HG03565 (cell line): ENCODE results near the gene PRSS33.

Experiments
- ATAC-seq: cut with Tn5 transposase; IDR thresholded peaks from one replicate; pipeline ENCODE4 v1.9.1; 2021; ENCODE audit warnings: mild to moderate bottlenecking, moderate library complexity; ENCODE audit not compliant: unreplicated experiment

Gene PRSS33

GRCh38 chr16:2765462-2766404, 21.6 kb downstream of the PRSS33 start:
- ATAC-seq, result no peak

DNA sequence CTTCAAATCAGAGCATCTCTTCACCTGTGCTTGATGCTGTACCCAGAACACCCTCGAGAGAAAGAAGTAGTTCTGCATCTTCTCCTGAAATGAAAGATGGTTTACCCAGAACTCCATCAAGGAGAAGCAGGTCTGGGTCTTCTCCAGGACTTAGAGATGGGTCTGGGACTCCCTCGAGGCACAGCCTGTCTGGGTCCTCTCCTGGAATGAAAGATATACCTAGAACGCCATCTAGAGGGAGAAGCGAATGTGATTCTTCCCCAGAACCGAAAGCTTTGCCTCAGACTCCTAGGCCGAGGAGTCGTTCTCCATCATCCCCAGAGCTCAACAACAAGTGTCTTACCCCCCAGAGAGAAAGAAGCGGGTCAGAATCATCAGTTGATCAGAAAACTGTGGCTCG, 22.6 kb downstream of the PRSS33 start:
- no peak for ATAC-seq

DNA sequence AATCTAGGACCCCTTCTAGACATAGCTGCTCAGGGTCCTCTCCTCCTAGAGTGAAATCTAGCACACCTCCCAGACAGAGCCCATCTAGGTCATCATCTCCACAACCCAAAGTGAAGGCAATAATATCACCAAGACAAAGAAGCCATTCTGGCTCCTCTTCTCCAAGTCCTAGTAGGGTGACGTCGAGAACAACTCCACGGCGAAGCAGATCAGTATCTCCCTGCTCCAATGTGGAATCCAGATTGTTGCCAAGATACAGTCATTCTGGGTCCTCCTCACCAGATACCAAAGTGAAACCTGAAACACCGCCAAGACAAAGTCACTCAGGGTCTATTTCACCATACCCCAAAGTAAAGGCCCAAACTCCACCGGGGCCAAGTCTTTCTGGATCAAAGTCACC, 24.2 kb downstream of the PRSS33 start:
- no peak for ATAC-seq

DNA sequence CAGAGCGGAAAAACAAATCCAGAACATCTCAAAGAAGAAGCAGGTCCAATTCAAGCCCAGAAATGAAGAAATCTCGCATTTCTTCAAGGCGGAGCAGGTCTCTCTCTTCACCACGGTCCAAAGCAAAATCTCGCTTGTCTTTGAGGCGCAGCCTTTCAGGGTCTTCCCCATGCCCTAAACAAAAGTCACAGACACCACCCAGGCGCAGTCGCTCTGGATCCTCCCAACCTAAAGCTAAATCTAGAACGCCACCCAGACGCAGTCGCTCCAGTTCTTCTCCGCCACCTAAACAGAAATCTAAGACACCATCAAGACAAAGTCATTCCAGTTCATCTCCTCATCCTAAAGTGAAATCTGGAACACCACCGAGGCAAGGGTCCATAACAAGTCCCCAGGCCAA, 24.6 kb downstream of the PRSS33 start:
- ATAC-seq, result no peak

GRCh38 chr16:2761886-2762583, 25.3 kb downstream of the PRSS33 start:
- no peak for ATAC-seq

DNA sequence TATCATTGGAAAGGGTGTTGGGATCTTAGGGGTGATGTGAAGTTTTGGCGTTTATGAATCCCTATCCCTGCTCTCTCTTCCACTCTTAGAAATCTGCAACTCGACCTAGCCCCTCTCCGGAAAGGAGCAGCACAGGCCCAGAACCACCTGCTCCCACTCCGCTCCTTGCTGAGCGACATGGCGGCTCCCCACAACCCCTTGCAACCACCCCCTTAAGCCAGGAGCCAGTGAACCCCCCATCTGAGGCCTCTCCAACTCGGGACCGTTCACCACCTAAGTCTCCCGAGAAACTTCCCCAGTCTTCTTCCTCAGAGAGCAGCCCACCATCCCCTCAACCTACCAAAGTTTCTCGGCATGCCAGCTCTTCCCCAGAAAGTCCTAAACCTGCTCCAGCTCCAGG, 25.9 kb downstream of the PRSS33 start:
- no peak for ATAC-seq

DNA sequence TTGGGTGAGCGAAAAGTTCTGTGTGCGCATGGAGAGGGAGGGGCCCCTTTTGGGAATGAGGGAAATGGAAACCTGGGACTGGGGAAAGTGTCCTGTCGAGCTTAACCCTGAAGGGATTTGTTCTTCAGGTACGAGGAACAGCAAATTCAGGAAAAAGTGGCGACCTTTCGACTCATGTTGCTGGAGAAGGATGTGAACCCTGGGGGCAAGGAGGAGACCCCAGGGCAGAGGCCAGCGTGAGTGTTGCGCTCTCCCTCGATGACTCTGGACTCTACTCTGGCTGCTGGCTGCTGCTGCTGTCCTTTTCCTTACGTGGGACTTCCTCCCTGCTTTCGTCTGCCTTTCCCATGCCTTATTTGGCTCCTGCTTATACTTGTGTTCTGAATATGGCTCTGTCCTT, 30.0 kb downstream of the PRSS33 start:
- ATAC-seq, result no peak

DNA sequence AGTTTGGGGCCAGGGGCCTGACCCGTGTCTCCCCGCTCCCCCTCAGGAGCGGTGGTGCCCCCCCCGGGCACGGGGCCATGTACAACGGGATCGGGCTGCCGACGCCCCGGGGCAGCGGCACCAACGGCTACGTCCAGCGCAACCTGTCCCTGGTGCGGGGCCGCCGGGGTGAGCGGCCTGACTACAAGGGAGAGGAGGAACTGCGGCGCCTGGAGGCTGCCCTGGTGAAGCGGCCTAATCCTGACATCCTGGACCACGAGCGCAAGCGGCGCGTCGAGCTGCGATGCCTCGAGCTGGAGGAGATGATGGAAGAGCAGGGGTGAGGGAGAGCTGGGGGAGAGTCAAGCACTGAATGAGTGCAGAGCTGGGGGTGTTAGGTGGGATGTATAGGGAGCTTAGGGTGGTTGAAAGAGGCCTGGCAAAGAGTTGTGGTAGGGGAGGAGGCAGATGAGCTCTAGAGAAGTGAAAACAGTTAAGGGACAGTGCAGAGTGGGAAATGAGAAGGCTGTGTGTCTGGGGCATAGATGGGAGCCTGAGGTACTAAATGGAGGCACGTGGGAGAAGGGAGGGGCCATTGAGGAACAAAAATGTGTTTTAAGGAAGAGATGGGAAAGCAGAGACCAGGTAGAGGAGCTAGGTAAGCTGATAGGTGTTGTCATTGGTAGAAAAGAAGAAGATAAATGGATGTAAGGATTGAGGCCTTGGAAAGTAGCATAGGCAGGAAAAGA, 30.9 kb downstream of the PRSS33 start:
- ATAC-seq, result no peak

DNA sequence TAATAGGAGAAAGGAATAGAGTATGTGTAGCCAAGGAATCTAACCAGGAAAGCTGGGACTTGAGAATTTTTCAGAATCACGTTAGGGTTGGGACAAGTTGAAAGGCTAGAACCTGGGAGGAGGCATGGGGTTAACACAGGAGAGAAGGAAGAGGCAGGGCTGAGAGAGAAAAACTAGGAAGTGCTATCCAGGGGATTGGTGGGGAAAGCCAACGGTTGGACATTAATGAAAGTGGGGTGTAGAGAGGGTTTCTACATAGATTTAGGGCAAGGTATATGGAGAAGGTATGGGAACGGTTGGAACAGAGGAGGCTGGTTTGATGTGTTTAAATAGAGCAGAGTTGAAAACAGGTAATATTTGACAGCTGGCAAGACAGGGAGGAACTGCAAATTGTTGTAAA, 32.2 kb downstream of the PRSS33 start:
- ATAC-seq, result no peak

DNA sequence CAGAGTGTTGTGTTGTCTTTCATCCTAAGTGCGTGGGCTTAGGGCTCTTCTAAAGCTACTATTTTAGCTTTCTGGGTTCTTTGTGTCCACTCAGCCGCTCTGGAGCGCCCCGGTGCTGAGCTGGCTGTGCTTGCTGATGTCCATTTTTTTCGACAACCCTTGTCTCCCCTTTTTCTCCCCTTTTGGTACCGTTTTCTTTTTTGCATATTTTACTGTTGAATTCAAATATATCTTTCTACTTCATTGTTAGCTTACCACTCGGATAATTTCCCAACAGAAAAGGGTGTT, 33.7 kb downstream of the PRSS33 start:
- ATAC-seq, result no peak

GRCh38 chr16:2752850-2753732, 34.3 kb downstream of the PRSS33 start:
- peak; percentile 13 for ATAC-seq

DNA sequence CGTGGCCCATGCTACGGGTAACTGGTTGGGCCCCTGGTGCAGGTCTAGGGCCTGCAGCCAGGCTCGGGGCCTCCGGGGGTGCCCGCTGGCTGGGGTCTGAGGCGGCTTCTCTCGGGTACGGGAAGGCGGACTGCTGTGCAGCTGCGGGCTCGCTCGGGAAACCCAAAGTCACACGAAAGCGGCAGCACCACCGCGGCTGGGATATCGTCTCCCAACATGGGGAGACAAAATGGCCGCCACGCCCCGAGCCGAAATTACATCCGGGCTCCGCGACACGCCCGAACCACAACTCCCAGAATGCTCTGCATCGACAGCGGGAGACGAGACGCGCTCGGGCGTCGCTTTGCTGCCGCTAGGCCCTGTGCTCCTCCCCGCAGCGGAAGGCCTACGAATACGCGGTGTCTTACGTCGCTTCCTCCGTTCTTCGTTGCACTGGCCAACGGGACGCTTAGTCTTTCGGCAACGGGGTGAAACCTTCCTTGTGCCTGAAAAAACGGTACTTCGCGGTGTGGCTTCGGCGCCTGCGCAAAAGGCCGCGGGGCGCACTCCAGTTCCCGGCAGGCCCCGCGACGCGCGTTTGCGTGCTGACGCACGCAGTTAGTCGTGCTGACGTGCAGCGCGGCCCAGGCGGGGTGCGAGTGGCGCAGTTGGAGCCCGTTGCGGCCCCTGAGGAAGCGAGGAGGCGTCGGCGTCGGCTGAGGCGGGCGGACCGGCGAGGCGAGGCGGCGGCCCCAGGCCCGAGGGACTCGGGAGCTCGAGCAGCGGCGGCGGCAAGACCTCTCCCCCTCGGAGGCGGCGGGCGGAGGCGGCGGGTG, 35.1 kb downstream of the PRSS33 start, which contains the start of gene SRRM2:
TSS of gene SRRM2 (plus strand) at position 604 of the 815 bp plus-strand sequence. CDS start 3,727 bp downstream, outside the sequence.
- peak; percentile 75 for ATAC-seq

DNA sequence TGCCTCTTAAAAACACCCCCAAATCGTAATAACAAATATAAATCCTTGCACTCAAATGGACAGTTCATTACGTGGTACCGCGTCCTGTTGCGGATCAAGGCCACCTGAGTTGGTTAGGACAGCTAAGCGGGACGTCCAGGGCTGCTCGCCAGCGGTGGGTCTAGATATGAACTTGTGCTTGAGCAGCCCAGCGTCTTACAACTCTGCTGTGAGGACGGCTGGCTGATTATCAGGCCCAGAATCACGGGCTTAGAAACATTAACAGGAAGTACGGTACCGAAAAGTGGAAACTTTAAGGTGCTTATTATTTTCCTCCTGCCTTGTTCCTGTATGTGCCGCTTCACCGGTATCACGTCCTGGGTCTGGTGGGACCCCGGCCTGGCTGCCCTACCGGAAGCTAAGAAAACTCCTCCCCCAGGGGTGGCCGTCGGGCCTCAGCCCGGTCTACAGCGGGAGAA, 35.8 kb downstream of the PRSS33 start:
- ATAC-seq, result no peak

- no peak for ATAC-seq
Measured at GRCh38 chr16:2749936-2750335, 37.4 kb downstream of the PRSS33 start.

- no peak for ATAC-seq
Measured at GRCh38 chr16:2749476-2749875, 37.9 kb downstream of the PRSS33 start.

- ATAC-seq, result no peak
Measured at GRCh38 chr16:2748757-2749455, 38.5 kb downstream of the PRSS33 start.

DNA sequence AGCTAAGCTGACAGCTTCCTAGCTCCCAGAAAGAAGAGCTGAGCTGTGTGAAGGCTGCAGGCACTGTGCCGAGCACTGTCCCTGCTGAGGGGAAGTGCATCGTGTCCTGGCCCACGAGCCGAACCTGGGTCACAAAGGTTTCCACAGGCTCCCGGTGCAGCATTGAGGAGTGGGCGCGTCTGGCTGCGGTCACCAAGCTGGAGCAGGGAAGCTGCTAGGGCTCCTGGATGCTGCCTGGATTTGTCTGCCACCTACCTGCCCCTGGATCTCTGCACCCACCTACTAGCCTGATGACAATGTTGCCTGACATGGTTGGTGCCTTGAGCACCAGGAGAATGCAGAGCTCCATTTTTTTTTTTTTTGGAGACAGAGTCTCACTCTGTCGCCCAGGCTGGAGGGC, 41.4 kb downstream of the PRSS33 start:
- ATAC-seq, result no peak

DNA sequence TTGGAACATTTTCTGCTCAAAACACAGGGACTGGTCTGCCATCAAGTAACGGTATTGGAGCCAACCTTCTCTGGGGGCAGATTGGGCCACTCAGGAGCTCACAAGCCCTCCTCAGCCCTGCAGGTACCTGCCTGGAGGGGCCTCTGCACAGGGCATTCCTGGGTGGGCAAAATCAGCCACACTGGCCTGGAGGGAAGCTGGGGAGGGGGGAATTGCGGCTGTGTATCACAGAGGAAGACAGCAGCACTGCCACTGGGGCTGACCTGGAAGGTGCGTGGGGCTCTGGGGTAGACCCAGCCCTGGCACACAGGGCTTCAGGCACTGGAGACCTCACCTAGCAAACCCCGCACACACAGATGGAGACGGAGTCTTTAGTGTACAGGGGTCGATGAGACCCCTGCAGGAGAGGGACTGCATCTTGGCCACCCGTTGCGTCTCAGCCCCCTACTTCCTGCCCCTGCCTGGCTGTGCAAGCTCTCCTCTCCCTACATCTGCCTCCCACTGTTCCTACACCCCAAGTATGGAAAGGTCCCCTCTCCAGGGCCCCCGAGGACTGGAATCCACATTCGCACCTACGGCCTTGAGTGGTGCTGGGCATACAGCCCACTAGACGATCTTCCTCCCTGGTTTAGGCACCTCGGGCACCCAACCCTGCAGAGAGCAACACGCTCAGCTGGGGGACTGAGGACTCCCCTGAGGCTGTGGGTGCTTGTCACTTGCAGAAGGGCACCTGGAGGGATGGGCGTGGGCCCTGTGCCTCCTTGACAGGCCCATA, 42.1 kb downstream of the PRSS33 start:
- no peak for ATAC-seq
